A549 treated with RU486 at 1 μM for 4 hours (cell line): Measurements from ENCODE around the gene OIT3. TPM values are rescaled to one million over a fixed set of nuclear protein-coding genes. Genes with fewer than 3 reads are reported as not detected.

Experiments used
- total RNA-seq: library from RNA; stranded (reverse); fragments of 200-300 nt; extraction: Qiagen RNA extraction; gene quantifications from 5 replicates; pipeline ENCODE4 v1.2.3, GENCODE V29; 2022; ENCODE audit warnings: low read depth

OIT3 gene
- 0.06 to 0.08 TPM in 2 of 5 replicates, not detected in the others for total RNA-seq

GRCh38 chr10:72893136-72893798 lies at the start of gene OIT3:
TSS of gene OIT3 (plus strand) at chr10:72893739. CDS start at chr10:72893799, 60 bp downstream.

GRCh38 chr10:72954596-72955554 lies 61.3 kb downstream of the OIT3 start, which contains the start of gene PLA2G12B:
TSS of gene PLA2G12B (minus strand) at chr10:72954806. CDS start at chr10:72954685, 121 bp downstream.

Other genes with a start within 250 kb of the OIT3 start
- 23.1 to 40.4 TPM (median 36.8 TPM) in 5 replicates for gene MCU, start 201.6 kb upstream of the OIT3 start, total RNA-seq
- gene PLA2G12B, start 61.1 kb downstream of the OIT3 start, total RNA-seq = not detected in 5 replicates
- 12.9 to 26.3 TPM (median 21.1 TPM) in 5 replicates for gene P4HA1, start 203.1 kb downstream of the OIT3 start, total RNA-seq
- 1.8 to 3.0 TPM (median 2.3 TPM) in 5 replicates for gene NUDT13, start 216.7 kb downstream of the OIT3 start, total RNA-seq